GM12878 (cell line): ENCODE data around the gene CCDC106. TPM values are rescaled to one million over a fixed set of nuclear protein-coding genes. Genes with fewer than 3 reads are reported as not detected.

Source experiments
- ATF2 ChIP-seq: IDR thresholded peaks from 2 replicates; pipeline ENCODE4 v1.6.1; 2012; ENCODE audit warnings: low read length, inconsistent platforms
- BACH1 ChIP-seq: fragments of 450-650 bp; IDR thresholded peaks from 2 replicates; pipeline ENCODE4 v1.6.1; 2017; ENCODE audit warnings: mild to moderate bottlenecking, borderline replicate concordance
- FOXK2 ChIP-seq: fragments of 450-650 bp; IDR thresholded peaks from 2 replicates; pipeline ENCODE4 v1.6.1; 2017; ENCODE audit warnings: mild to moderate bottlenecking, moderate library complexity
- FOXM1 ChIP-seq: IDR thresholded peaks from 2 replicates; pipeline ENCODE4 v1.6.1; 2012; ENCODE audit warnings: low read depth, mild to moderate bottlenecking, inconsistent platforms, low read length, moderate library complexity
- KAT2A ChIP-seq: conservative IDR thresholded peaks from 2 replicates; pipeline ENCODE4 v1.6.1; 2011; ENCODE audit warnings: low read depth, low read length; ENCODE audit not compliant: control insufficient read depth
- MEF2B ChIP-seq: fragments of 450-650 bp; IDR thresholded peaks from 2 replicates; pipeline ENCODE4 v1.6.1; 2018; ENCODE audit warnings: mild to moderate bottlenecking, moderate library complexity; ENCODE audit not compliant: partially characterized antibody, poor library complexity, severe bottlenecking
- MLLT1 ChIP-seq: fragments of 450-650 bp; IDR thresholded peaks from 2 replicates; pipeline ENCODE4 v1.6.1; 2016; ENCODE audit warnings: mild to moderate bottlenecking
- MTA2 ChIP-seq: fragments of 450-650 bp; IDR thresholded peaks from 2 replicates; pipeline ENCODE4 v1.6.1; 2016; ENCODE audit warnings: low read depth, mild to moderate bottlenecking, moderate library complexity
- MXI1 ChIP-seq: fragments of 150-350 bp; IDR thresholded peaks from 2 replicates; pipeline ENCODE4 v1.6.1; 2011; ENCODE audit warnings: low read depth, mild to moderate bottlenecking, inconsistent platforms, low read length, improper control_type of control experiment
- NR2C2 ChIP-seq: IDR thresholded peaks from 2 replicates; pipeline ENCODE4 v1.6.1; 2011; ENCODE audit warnings: borderline replicate concordance, low read depth; ENCODE audit not compliant: control insufficient read depth, insufficient read length
- PML ChIP-seq: IDR thresholded peaks from 2 replicates; pipeline ENCODE4 v1.6.1; 2012; ENCODE audit warnings: low read length, inconsistent platforms
- POLR2AphosphoS5 ChIP-seq: IDR thresholded peaks from 2 replicates; pipeline ENCODE4 v1.6.1; 2011; ENCODE audit warnings: mild to moderate bottlenecking, low read length, inconsistent platforms
- POU2F2 ChIP-seq: IDR thresholded peaks from 3 replicates; pipeline ENCODE4 v1.6.1; 2011; ENCODE audit warnings: low read depth, mild to moderate bottlenecking, low read length, borderline replicate concordance
- RB1 ChIP-seq: fragments of 450-650 bp; formaldehyde crosslinking; IDR thresholded peaks from 2 replicates; pipeline ENCODE4 v1.6.1; 2017; ENCODE audit warnings: mild to moderate bottlenecking, borderline replicate concordance
- RCOR1 ChIP-seq: conservative IDR thresholded peaks from 2 replicates; pipeline ENCODE4 v1.6.1; 2012; ENCODE audit warnings: low read depth, low read length, improper control_type of control experiment
- SIN3A ChIP-seq: IDR thresholded peaks from 2 replicates; pipeline ENCODE4 v1.6.1; 2012; ENCODE audit warnings: low read depth, low read length, improper control_type of control experiment
- SRF ChIP-seq, 2 experiments: IDR thresholded peaks; 2 replicates each; pipeline ENCODE4 v1.6.1; 2011; ENCODE audit warnings: low read depth in 2 of 2, low read length in 2 of 2, mild to moderate bottlenecking in 1 of 2, moderate library complexity in 1 of 2
- STAT1 ChIP-seq: fragments of 450-650 bp; conservative IDR thresholded peaks from 2 replicates; pipeline ENCODE4 v1.6.1; 2014; ENCODE audit warnings: antibody characterized with exemption, mild to moderate bottlenecking
- YY1 ChIP-seq: IDR thresholded peaks from 2 replicates; pipeline ENCODE4 v1.6.1; 2011; ENCODE audit warnings: low read depth, mild to moderate bottlenecking, low read length
- polyA plus RNA-seq, 11 experiments: library from polyadenylated mRNA; depleted of rRNA in 4 of 11; unstranded in 6 of 11; stranded (reverse) in 5 of 11; fragments of >200 nt; fragmentation: Nextera tagmentation in 4 of 11; fragmentation: Illumina TruSeq in 1 of 11; extraction: Ambion mirVana in 4 of 11; extraction: Trizol in 1 of 11; gene quantifications; 1 replicate in 1 of 11; 2 replicates in 10 of 11; pipeline versions ENCODE4 v1.2.1 to v1.2.3, GENCODE V29; 2011 to 2016; ENCODE audit warnings: inconsistent platforms in 2 of 11, missing spikeins in 2 of 11, low read depth in 1 of 11
- total RNA-seq, 4 experiments: library from RNA; depleted of rRNA in 3 of 4; stranded (reverse); fragments of >200 nt in 3 of 4; fragmentation: Illumina TruSeq in 1 of 4; extraction: Trizol in 1 of 4; gene quantifications; 2 replicates each; pipeline versions ENCODE4 v1.2.1 to v1.2.3, GENCODE V29; 2013 to 2021

Gene CCDC106
- total and polyA plus RNA-seq, 10 of the 15 experiments (the other 5 are each of a cell fraction or from before 2014, with no cell fraction given): 0.04 to 35.9 (median 19.8) TPM

GRCh38 chr19:55643003-55643886 is 4.8 kb upstream of the CCDC106 start, which contains the start of gene ZNF581 (continued):
- TF ChIP-seq FOXM1 (no peak; the same call in 1 of the 2 replicates), STAT1 (peak; percentile 72; the same call in 1 of the 2 replicates), SIN3A (peak; percentile 90), MLLT1 (peak; percentile 67; the same call in 1 of the 2 replicates), BACH1 (peak; percentile 16; the same call in 1 of the 2 replicates), POLR2AphosphoS5 (peak; percentile 81), MTA2 (peak; percentile 60; the same call in 1 of the 2 replicates), FOXK2 (no peak), MEF2B (no peak), YY1 (peak; percentile 85), SRF (IDR thresholded peaks at IDR 0.05; ENCODE audit: low read depth in 2 of 2, low read length in 2 of 2) (peak in 1 of 2 experiments; percentile 79; a peak in 3 of 4 replicates), RCOR1 (no peak), RB1 (peak; percentile 68; the same call in 1 of the 2 replicates), KAT2A (no peak), MXI1 (peak; percentile 82), PML (peak; percentile 75; the same call in 1 of the 2 replicates), ATF2 (no peak), NR2C2 (no peak), POU2F2 (peak; percentile 84)
